GM12878 (cell line): ENCODE data around the gene SPRED2. TPM values are rescaled to one million over a fixed set of nuclear protein-coding genes. Genes with fewer than 3 reads are reported as not detected.

Experiments
- ATAC-seq: fragments of 200-7000 bp; cut with Tn5 transposase; 3 replicates; pipeline ENCODE4 v1.9.1; 2020; ENCODE audit warnings: mild to moderate bottlenecking, moderate library complexity
- BruUV-seq: library from RNA; stranded (reverse); fragments of 400-500 nt; replicated peaks from 2 replicates; lab custom pipeline; 2021; lab: Mats Ljungman, UMichigan
- CTCF ChIA-PET: fragments of 300-600 bp; sonication (Branson Sonifier 250); formaldehyde crosslinking; extraction: SDS; loops from one replicate; lab custom pipeline; 2021; ENCODE audit warnings: inconsistent platforms; lab: Yijun Ruan, JAX
- POLR2A ChIA-PET: fragments of 350-600 bp; formaldehyde crosslinking; extraction: SDS; loops from one replicate; lab custom pipeline; 2021; ENCODE audit warnings: inconsistent platforms; lab: Charles Lee
- RAD21 ChIA-PET: fragments of 300-600 bp; sonication (Branson Sonifier 250); formaldehyde crosslinking; loops from one replicate; lab custom pipeline; 2023; ENCODE audit warnings: antibody characterized with exemption; ENCODE audit not compliant: unreplicated experiment; lab: Charles Lee
- SMC1A ChIA-PET: fragments of 300-600 bp; sonication (Branson Sonifier 250); formaldehyde crosslinking; loops from one replicate; lab custom pipeline; 2023; ENCODE audit not compliant: unreplicated experiment, uncharacterized antibody; lab: Charles Lee
- DNase-seq: peaks from one replicate; pipeline ENCODE4 v3.0.0-alpha.2; 2011; ENCODE audit warnings: low read depth, low spot score
- FAIRE-seq: peaks from 3 replicates; lab custom pipeline; 2011; peaks lifted over from hg19 to GRCh38; lab: Jason Lieb, UNC
- H2AFZ ChIP-seq: 2 replicates; pipeline ENCODE4 v1.6.0; 2011; ENCODE audit warnings: low read depth, low read length, control low read depth; ENCODE audit not compliant: control insufficient read depth
- H3K27ac ChIP-seq: 2 replicates; pipeline ENCODE4 v1.5.1; 2011; ENCODE audit warnings: control low read depth; ENCODE audit not compliant: control insufficient read depth, insufficient read depth
- H3K27me3 ChIP-seq, 2 experiments: replicated peaks in 1 of 2; 2 replicates each; pipeline versions ENCODE4 v1.6.0 to v1.6.1; 2011; ENCODE audit warnings: low read length in 1 of 2; ENCODE audit not compliant: control insufficient read depth in 2 of 2, insufficient read depth in 2 of 2
- H3K36me3 ChIP-seq, 2 experiments: 2 replicates each; pipeline ENCODE4 v1.5.1; 2011; ENCODE audit warnings: low read length in 1 of 2; ENCODE audit not compliant: control insufficient read depth in 2 of 2, insufficient read depth in 2 of 2
- H3K4me1 ChIP-seq: 2 replicates; pipeline ENCODE4 v1.6.1; 2011; ENCODE audit warnings: mild to moderate bottlenecking, low read length, moderate library complexity, mixed read lengths; ENCODE audit not compliant: control insufficient read depth, insufficient read depth
- H3K4me2 ChIP-seq: 2 replicates; pipeline ENCODE4 v1.6.0; 2011; ENCODE audit warnings: control low read depth; ENCODE audit not compliant: control insufficient read depth, insufficient read depth
- H3K4me3 ChIP-seq: fragments of 200-600 bp; sonication (generic); 2 replicates; pipeline ENCODE4 v1.5.1; 2016
- H3K79me2 ChIP-seq: 2 replicates; pipeline ENCODE4 v1.6.0; 2011; ENCODE audit warnings: low read length; ENCODE audit not compliant: control insufficient read depth, insufficient read depth
- H3K9ac ChIP-seq: 2 replicates; pipeline ENCODE4 v1.8.0; 2011; ENCODE audit warnings: low read length, control low read depth, mixed read lengths; ENCODE audit not compliant: control insufficient read depth, insufficient read depth
- H3K9me3 ChIP-seq: replicated peaks from 3 replicates; pipeline ENCODE4 v1.5.1; 2011; ENCODE audit warnings: mild to moderate bottlenecking, low read length; ENCODE audit not compliant: control insufficient read depth, insufficient read depth
- H4K20me1 ChIP-seq: 2 replicates; pipeline ENCODE4 v1.6.0; 2011; ENCODE audit not compliant: control insufficient read depth, insufficient read depth
- BHLHE40 ChIP-seq, 2 experiments: fragments of 450-650 bp in 1 of 2; IDR thresholded peaks; 2 replicates each; pipeline ENCODE4 v1.6.1; 2011 to 2017; ENCODE audit warnings: low read depth in 2 of 2, borderline replicate concordance in 1 of 2, improper control_type of control experiment in 1 of 2, low read length in 1 of 2, mild to moderate bottlenecking in 1 of 2
- BMI1 ChIP-seq: fragments of 450-650 bp; IDR thresholded peaks from 2 replicates; pipeline ENCODE4 v1.6.1; 2016; ENCODE audit warnings: mild to moderate bottlenecking, moderate library complexity, borderline replicate concordance
- BRCA1 ChIP-seq: IDR thresholded peaks from 2 replicates; pipeline ENCODE4 v1.6.1; 2011; ENCODE audit warnings: low read depth, low read length, improper control_type of control experiment
- CEBPB ChIP-seq, 2 experiments: fragments of 150-350 bp in 1 of 2; IDR thresholded peaks; 2 replicates each; pipeline ENCODE4 v1.6.1; 2012 to 2014; ENCODE audit warnings: low read depth in 2 of 2, low read length in 2 of 2, borderline replicate concordance in 1 of 2, inconsistent platforms in 1 of 2
- CHD2 ChIP-seq: IDR thresholded peaks from 2 replicates; pipeline ENCODE4 v1.6.1; 2011; ENCODE audit warnings: low read depth, low read length, improper control_type of control experiment, borderline replicate concordance
- FOXM1 ChIP-seq: IDR thresholded peaks from 2 replicates; pipeline ENCODE4 v1.6.1; 2012; ENCODE audit warnings: low read depth, mild to moderate bottlenecking, inconsistent platforms, low read length, moderate library complexity
- IRF5 ChIP-seq: fragments of 450-650 bp; IDR thresholded peaks from 2 replicates; pipeline ENCODE4 v1.6.1; 2017; ENCODE audit warnings: borderline replicate concordance
- MYC ChIP-seq: IDR thresholded peaks from 2 replicates; pipeline ENCODE4 v1.6.1; 2011; ENCODE audit warnings: mild to moderate bottlenecking, low read length, moderate library complexity, inconsistent platforms; ENCODE audit not compliant: insufficient read depth, insufficient replicate concordance, insufficient read length, severe bottlenecking
- NR2C1 ChIP-seq: fragments of 450-650 bp; IDR thresholded peaks from 2 replicates; pipeline ENCODE4 v1.6.1; 2017; ENCODE audit warnings: antibody characterized with exemption, mild to moderate bottlenecking, moderate library complexity
- POLR2A ChIP-seq: IDR thresholded peaks from 2 replicates; pipeline ENCODE4 v1.6.1; 2011; ENCODE audit warnings: low read depth, mild to moderate bottlenecking, low read length
- POLR2AphosphoS5 ChIP-seq: IDR thresholded peaks from 2 replicates; pipeline ENCODE4 v1.6.1; 2011; ENCODE audit warnings: mild to moderate bottlenecking, low read length, inconsistent platforms
- POU2F2 ChIP-seq: IDR thresholded peaks from 3 replicates; pipeline ENCODE4 v1.6.1; 2011; ENCODE audit warnings: low read depth, mild to moderate bottlenecking, low read length, borderline replicate concordance
- RAD21 ChIP-seq: IDR thresholded peaks from 2 replicates; pipeline ENCODE4 v1.6.1; 2011; ENCODE audit warnings: mild to moderate bottlenecking, low read depth, low read length, moderate library complexity; ENCODE audit not compliant: insufficient read depth
- RELB ChIP-seq: fragments of 450-650 bp; IDR thresholded peaks from 2 replicates; pipeline ENCODE4 v1.6.1; 2017; ENCODE audit warnings: low read depth, mild to moderate bottlenecking, moderate library complexity
- ZNF217 ChIP-seq: fragments of 450-650 bp; IDR thresholded peaks from 2 replicates; pipeline ENCODE4 v1.6.1; 2017; ENCODE audit warnings: antibody characterized with exemption, mild to moderate bottlenecking
- WGBS: methylation state at CpG from one replicate; pipeline ENCODE4 v1.1.6; 2016; ENCODE audit warnings: low lambda C conversion rate; ENCODE audit not compliant: insufficient replicate concordance, insufficient coverage; ENCODE audit errors: missing lambda C conversion rate; 5-methylcytosine and 5-hydroxymethylcytosine counted together
- in situ Hi-C: fragments of 300-500 bp; cut with MboI; formaldehyde crosslinking; loops from 9 replicates; pipeline ENCODE4 v1.14.3; 2018; ENCODE audit warnings: mixed read lengths
- intact Hi-C: fragments of 100-400 bp; cut with micrococcal nuclease; formaldehyde crosslinking; loops from one replicate; pipeline ENCODE4 v1.14.2; 2022; ENCODE audit not compliant: unreplicated experiment
- polyA plus RNA-seq, 11 experiments: library from polyadenylated mRNA; depleted of rRNA in 4 of 11; unstranded in 6 of 11; stranded (reverse) in 5 of 11; fragments of >200 nt; fragmentation: Nextera tagmentation in 4 of 11; fragmentation: Illumina TruSeq in 1 of 11; extraction: Ambion mirVana in 4 of 11; extraction: Trizol in 1 of 11; gene quantifications; 1 replicate in 1 of 11; 2 replicates in 10 of 11; pipeline versions ENCODE4 v1.2.1 to v1.2.3, GENCODE V29; 2011 to 2016; ENCODE audit warnings: inconsistent platforms in 2 of 11, missing spikeins in 2 of 11, low read depth in 1 of 11
- total RNA-seq, 4 experiments: library from RNA; depleted of rRNA in 3 of 4; stranded (reverse); fragments of >200 nt in 3 of 4; fragmentation: Illumina TruSeq in 1 of 4; extraction: Trizol in 1 of 4; gene quantifications; 2 replicates each; pipeline versions ENCODE4 v1.2.1 to v1.2.3, GENCODE V29; 2013 to 2021
- TF ChIP-seq, protein P1 (sequence below): fragments of 450-650 bp; conservative IDR thresholded peaks from 2 replicates; pipeline ENCODE4 v1.6.1; 2017; ENCODE audit warnings: mild to moderate bottlenecking, moderate library complexity

Gene SPRED2
- total and polyA plus RNA-seq, 10 of the 15 experiments (the other 5 are each of a cell fraction or from before 2014, with no cell fraction given) = 3.0 to 23.9 (median 9.7) TPM

DNA sequence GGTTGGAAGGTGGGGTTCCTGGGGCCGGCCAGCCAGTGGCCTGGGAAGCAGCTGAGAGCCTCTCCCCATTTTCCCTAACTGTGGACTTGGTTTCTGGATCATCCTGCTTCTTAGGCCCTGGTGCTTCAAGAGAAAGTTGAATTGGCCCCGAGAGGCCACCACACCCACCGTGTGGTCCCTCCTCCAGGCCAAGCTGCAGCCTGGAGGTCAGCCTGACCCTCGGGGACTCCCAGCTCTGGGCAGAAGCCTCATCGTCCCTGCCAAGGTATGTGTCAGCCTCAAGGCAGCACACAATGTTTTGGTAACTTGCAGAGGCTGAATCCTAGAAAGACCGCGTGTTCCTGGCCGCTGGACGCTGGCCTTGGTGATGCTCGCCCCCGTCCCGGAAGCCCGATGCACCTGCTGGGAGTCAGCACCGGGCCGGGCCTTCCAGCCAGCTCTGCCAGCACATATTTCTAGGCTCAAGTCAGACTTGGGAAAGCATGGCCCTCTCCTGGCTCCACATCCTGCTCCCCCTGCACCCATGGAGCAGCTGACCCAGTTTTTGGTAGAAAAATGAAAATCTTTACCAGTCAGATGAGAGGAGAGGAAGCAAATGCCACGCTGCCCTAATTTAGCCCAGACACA is 132.2 kb downstream of the SPRED2 start:
- H3K27ac ChIP-seq = peak overlapping the region; percentile 38; the same call in 1 of the 2 replicates
- peaks cover 40% of the 10 kb centered on the region for H3K4me1 ChIP-seq
- no peaks in the 10 kb centered on the region for H3K79me2 ChIP-seq
- SMC1A ChIA-PET = interaction anchor here (0.8 to 5.1 kb wide), 17 partner anchors 10 to 306 kb away, joined by 3 to 29 read pairs (median 4); no protein-coding TSS in a partner anchor
- peak overlapping the region; percentile 49 for H3K4me2 ChIP-seq
- ATAC-seq = peak; percentile 6; the same call in 2 of the 3 replicates
- intact Hi-C loops = no loop called here
- TF ChIP-seq POU2F2 (no peak), IRF5 (no peak), POLR2AphosphoS5 (no peak), RAD21 (no peak), FOXM1 (no peak), NR2C1 (no peak), MYC (no peak), CEBPB (IDR thresholded peaks at IDR 0.05; ENCODE audit: borderline replicate concordance in 1 of 2, low read depth in 2 of 2, low read length in 2 of 2) (no peak), BMI1 (no peak), RELB (no peak), CHD2 (no peak), POLR2A (no peak), BRCA1 (no peak), ZNF217 (no peak), BHLHE40 (IDR thresholded peaks at IDR 0.05; ENCODE audit: borderline replicate concordance in 1 of 2, low read depth in 2 of 2, low read length in 1 of 2) (no peak)
- TF ChIP-seq, protein P1, sequence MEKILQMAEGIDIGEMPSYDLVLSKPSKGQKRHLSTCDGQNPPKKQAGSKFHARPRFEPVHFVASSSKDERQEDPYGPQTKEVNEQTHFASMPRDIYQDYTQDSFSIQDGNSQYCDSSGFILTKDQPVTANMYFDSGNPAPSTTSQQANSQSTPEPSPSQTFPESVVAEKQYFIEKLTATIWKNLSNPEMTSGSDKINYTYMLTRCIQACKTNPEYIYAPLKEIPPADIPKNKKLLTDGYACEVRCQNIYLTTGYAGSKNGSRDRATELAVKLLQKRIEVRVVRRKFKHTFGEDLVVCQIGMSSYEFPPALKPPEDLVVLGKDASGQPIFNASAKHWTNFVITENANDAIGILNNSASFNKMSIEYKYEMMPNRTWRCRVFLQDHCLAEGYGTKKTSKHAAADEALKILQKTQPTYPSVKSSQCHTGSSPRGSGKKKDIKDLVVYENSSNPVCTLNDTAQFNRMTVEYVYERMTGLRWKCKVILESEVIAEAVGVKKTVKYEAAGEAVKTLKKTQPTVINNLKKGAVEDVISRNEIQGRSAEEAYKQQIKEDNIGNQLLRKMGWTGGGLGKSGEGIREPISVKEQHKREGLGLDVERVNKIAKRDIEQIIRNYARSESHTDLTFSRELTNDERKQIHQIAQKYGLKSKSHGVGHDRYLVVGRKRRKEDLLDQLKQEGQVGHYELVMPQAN = no peak
- no peaks in the 10 kb centered on the region for H3K36me3 ChIP-seq
- no peak for FAIRE-seq
- RAD21 ChIA-PET = interaction anchor here (0.5 to 3.1 kb wide), 14 partner anchors 8 to 136 kb away, joined by 3 to 13 read pairs (median 4); no protein-coding TSS in a partner anchor
- no peak overlapping the region; the same call in 1 of the 2 replicates for H2AFZ ChIP-seq
- WGBS = 55% methylated on average over 16 of the region's 16 CpGs
- no peak for DNase-seq
- H3K4me3 ChIP-seq = no peak overlapping the region
- POLR2A ChIA-PET = interaction anchor here (0.6 to 1.4 kb wide), 3 partner anchors 15 to 97 kb away, joined by 3 to 7 read pairs (median 4); no protein-coding TSS in a partner anchor
- CTCF ChIA-PET = interaction anchor here (0.9 to 1.7 kb wide), 6 partner anchors 24 to 274 kb away, joined by 3 to 5 read pairs (median 4); no protein-coding TSS in a partner anchor
- BruUV-seq = no TSS peak
- H3K9ac ChIP-seq = no peak overlapping the region
- no peaks in the 10 kb centered on the region for H4K20me1 ChIP-seq
- no peaks in the 10 kb centered on the region for H3K27me3 ChIP-seq
- H3K9me3 ChIP-seq = no peaks in the 10 kb centered on the region
- in situ Hi-C loops = no loop called here
